CD8-positive, alpha-beta memory T cell (primary cell): Measurements from ENCODE around the gene GATAD2B. TPM values are rescaled to one million over a fixed set of nuclear protein-coding genes. Genes with fewer than 3 reads are reported as not detected.
A peak's percentile ranks its signal among the peaks of the same experiment; 100 is the strongest.

Experiments used
- CTCF ChIA-PET: fragments of 350-600 bp; sonication (Branson Sonifier 250); formaldehyde crosslinking; loops from one replicate; lab custom pipeline; 2021; ENCODE audit warnings: antibody characterized with exemption; lab: Charles Lee
- POLR2A ChIA-PET: fragments of 350-600 bp; sonication (Branson Sonifier 250); formaldehyde crosslinking; loops from one replicate; lab custom pipeline; 2021; ENCODE audit warnings: antibody characterized with exemption; lab: Charles Lee
- DNase-seq, 5 donors: peaks; one replicate each; pipeline versions ENCODE4 v3.0.0 to v3.0.0-alpha.2; 2020 to 2022; ENCODE audit warnings: mixed read lengths in 1 of 5
- H3K27ac ChIP-seq: one replicate; pipeline ENCODE4 v1.7.0; 2013; ENCODE audit warnings: low read depth, mild to moderate bottlenecking, low read length, moderate library complexity
- H3K27me3 ChIP-seq: 2 replicates; pipeline ENCODE4 v1.7.0; 2013; ENCODE audit warnings: low read length, mild to moderate bottlenecking; ENCODE audit not compliant: insufficient read depth, poor library complexity, severe bottlenecking
- H3K36me3 ChIP-seq: 2 replicates; pipeline ENCODE4 v1.7.0; 2013; ENCODE audit warnings: mild to moderate bottlenecking, low read length, moderate library complexity; ENCODE audit not compliant: insufficient read depth
- H3K4me1 ChIP-seq: 2 replicates; pipeline ENCODE4 v1.7.0; 2013; ENCODE audit warnings: mild to moderate bottlenecking, low read length, moderate library complexity; ENCODE audit not compliant: insufficient read depth
- H3K4me3 ChIP-seq: 2 replicates; pipeline ENCODE4 v1.7.0; 2013; ENCODE audit warnings: mild to moderate bottlenecking, low read length
- H3K9me3 ChIP-seq: 2 replicates; pipeline ENCODE4 v1.7.0; 2013; ENCODE audit warnings: mild to moderate bottlenecking, low read length
- H3K27ac Mint-ChIP-seq, 8 donors: one replicate each; pipeline ENCODE4 v1.8.0; 2020 to 2021; ENCODE audit warnings: mixed read lengths in 8 of 8, mild to moderate bottlenecking in 6 of 8, inconsistent platforms in 3 of 8, moderate library complexity in 3 of 8
- H3K27me3 Mint-ChIP-seq, 2 donors: one replicate each; pipeline ENCODE4 v1.8.0; 2020 to 2021; ENCODE audit warnings: mixed read lengths in 2 of 2, mild to moderate bottlenecking in 1 of 2, moderate library complexity in 1 of 2
- H3K36me3 Mint-ChIP-seq, 3 donors: one replicate each; pipeline ENCODE4 v1.8.0; 2020 to 2021; ENCODE audit warnings: mixed read lengths in 3 of 3, inconsistent platforms in 1 of 3, mild to moderate bottlenecking in 1 of 3
- H3K4me1 Mint-ChIP-seq, 3 donors: one replicate each; pipeline ENCODE4 v1.8.0; 2020 to 2021; ENCODE audit warnings: mixed read lengths in 3 of 3, inconsistent platforms in 1 of 3, mild to moderate bottlenecking in 1 of 3
- H3K4me3 Mint-ChIP-seq, 7 donors: one replicate each; pipeline ENCODE4 v1.8.0; 2020 to 2021; ENCODE audit warnings: mixed read lengths in 7 of 7, mild to moderate bottlenecking in 6 of 7, moderate library complexity in 4 of 7, inconsistent platforms in 2 of 7
- H3K9me3 Mint-ChIP-seq, 5 donors: one replicate each; pipeline ENCODE4 v1.8.0; 2020 to 2022; ENCODE audit warnings: mixed read lengths in 5 of 5, mild to moderate bottlenecking in 3 of 5, moderate library complexity in 2 of 5, inconsistent platforms in 1 of 5
- polyA plus RNA-seq: library from polyadenylated mRNA; unstranded; fragments of 300-500 nt; fragmentation: Illumina TruSeq; gene quantifications from one replicate; pipeline ENCODE4 v1.2.3, GENCODE V29; 2021
- total RNA-seq, 2 experiments: library from RNA; stranded (reverse); gene quantifications; one replicate each; pipeline ENCODE4 v1.2.3, GENCODE V29; 2021

The GATAD2B gene
- total RNA-seq (10 to 100 TPM; 64.9 to 71.9 TPM), polyA plus RNA-seq (5.6 TPM)

DNA sequence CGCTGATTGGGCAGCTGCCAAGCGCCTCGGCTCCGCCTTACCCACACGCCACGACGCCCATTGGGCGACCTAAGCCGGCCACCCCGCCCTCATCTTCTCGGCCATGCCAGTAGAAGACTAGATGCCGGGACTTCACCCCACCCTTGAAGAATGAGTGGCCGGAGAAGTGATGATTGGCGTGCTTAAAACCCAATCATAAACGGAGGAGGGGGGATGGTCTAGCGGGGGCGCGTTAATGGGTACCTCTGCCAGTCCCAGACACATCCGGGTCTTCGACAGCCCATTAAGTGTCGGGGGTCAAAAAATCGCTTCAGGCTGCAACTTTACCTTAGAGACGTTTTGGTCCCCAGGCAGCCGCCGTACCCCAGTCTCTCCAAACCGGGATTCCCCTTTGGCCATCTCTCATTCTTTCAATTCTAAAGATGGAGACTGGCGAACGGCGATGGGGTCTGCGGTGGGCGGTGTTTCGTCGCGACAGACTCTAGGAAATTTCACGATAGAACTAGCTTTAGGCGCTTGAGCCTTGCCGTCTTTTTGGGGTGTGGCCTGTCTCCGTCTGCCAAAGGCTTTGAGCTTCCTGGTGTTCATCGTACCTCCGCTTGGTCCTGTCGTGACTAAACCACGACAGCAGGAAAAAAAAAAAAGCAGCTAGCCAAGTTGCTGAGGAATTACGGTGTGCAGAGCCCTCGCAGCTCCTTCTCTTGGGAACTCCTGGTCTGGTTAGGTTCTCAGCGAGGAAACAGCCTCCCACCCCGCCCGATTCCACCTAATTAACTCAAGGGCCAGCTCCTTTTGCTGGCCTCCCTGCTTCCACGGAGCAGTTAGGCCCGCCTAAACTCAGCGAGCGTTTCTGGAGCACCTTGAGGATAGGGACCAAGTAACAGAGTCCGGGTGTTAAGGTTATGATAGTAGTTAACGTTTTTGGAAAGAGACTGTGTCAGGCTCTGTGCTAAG, at the start of gene GATAD2B:
Gene GATAD2B, minus strand, starts transcription at position 1 of the 954 bp plus-strand sequence. CDS start 94,625 bp downstream, outside the sequence.
- H3K4me3 ChIP-seq: peak within 1 kb of the TSS; percentile 98
- POLR2A ChIA-PET: interaction anchor here (0.5 to 2.8 kb wide), 19 partner anchors 10 to 235 kb away, joined by 3 to 56 read pairs (median 5); partner anchors contain the start of genes CREB3L4, DENND4B, JTB and RPS27

DNA sequence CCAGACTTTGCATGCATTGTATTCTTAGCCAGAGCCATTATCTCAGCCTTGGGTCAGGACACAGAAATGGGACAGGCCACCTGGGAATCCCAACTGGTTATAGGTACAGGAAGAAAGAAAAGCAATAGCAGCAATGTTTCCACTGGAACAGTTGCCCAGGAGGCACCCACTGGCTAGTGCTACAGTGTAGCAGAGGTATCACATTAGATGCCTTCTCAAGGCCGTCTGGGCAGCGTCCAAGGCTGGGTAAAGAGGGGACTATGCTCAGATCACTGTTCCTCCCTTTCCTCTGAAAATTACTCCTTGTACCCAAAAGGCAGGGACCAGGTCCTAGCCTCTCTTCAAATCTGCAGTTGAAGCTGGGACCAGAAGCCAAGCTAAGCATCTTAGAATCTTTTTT, 47.6 kb upstream of the GATAD2B start:
- H3K9me3 Mint-ChIP-seq: no peaks in the 10 kb centered on the region
- Histone ChIP-seq H3K27me3 (no peaks in the 10 kb centered on the region), H3K9me3 (no peaks in the 10 kb centered on the region), H3K36me3 (peaks cover 18% of the 10 kb centered on the region), H3K27ac (no peak overlapping the region), H3K4me1 (peaks cover 21% of the 10 kb centered on the region), H3K4me3 (no peak overlapping the region)
- ChIA-PET POLR2A (interaction anchor here (0.6 kb wide), 2 partner anchors 13 to 155 kb away, joined by 3 to 4 read pairs; no protein-coding TSS in a partner anchor), CTCF (interaction anchor here (1.4 kb wide), 1 partner anchor 24 kb away, joined by 5 read pairs; the partner anchor contains the start of gene DENND4B)
- no peaks in the 10 kb centered on the region for H3K27me3 Mint-ChIP-seq
- peaks cover 32 to 55% (median 33%) of the 10 kb centered on the region in 3 donors for H3K4me1 Mint-ChIP-seq
- peaks cover 0 to 39% (median 5%) of the 10 kb centered on the region in 3 donors for H3K36me3 Mint-ChIP-seq
- DNase-seq: no peak
- H3K27ac Mint-ChIP-seq: peak overlapping the region in 3 of 8 donors; percentile 29 to 51 (median 32)
- H3K4me3 Mint-ChIP-seq: no peak overlapping the region

More for the DNA sequence above, at the start of gene GATAD2B:
- Histone ChIP-seq H3K27ac (peak within 1 kb of the TSS; percentile 96), H3K9me3 (no peaks in the 10 kb centered on the region), H3K36me3 (no peaks in the 10 kb centered on the region), H3K27me3 (no peaks in the 10 kb centered on the region), H3K4me1 (peaks cover 44% of the 10 kb centered on the region)
- H3K4me1 Mint-ChIP-seq: peaks cover 46 to 60% (median 52%) of the 10 kb centered on the region in 3 donors
- CTCF ChIA-PET: interaction anchor here (0.6 to 6.0 kb wide), 8 partner anchors 12 to 127 kb away, joined by 3 to 58 read pairs (median 4); partner anchors contain the start of genes CREB3L4 and DENND4B
- peak within 1 kb of the TSS; percentile 95 to 100 (median 98) for H3K27ac Mint-ChIP-seq
- H3K36me3 Mint-ChIP-seq: peaks cover 0 to 31% (median 0%) of the 10 kb centered on the region in 3 donors
- peak within 1 kb of the TSS; percentile 79 to 97 (median 94) for H3K4me3 Mint-ChIP-seq
- H3K9me3 Mint-ChIP-seq: peaks cover 0 to 2% (median 0%) of the 10 kb centered on the region in 5 donors
- peaks cover 0 to 4% of the 10 kb centered on the region in 2 donors for H3K27me3 Mint-ChIP-seq
- peak; percentile 97 to 100 (median 99) for DNase-seq

GRCh38 chr1:153968972-153969371, 46.2 kb upstream of the GATAD2B start:
- no peak overlapping the region for H3K27ac ChIP-seq
- peak overlapping the region in 7 of 8 donors; percentile 61 to 98 (median 84) for H3K27ac Mint-ChIP-seq
- CTCF ChIA-PET: interaction anchor here (1.0 to 4.9 kb wide), 5 partner anchors 9 to 179 kb away, joined by 3 to 50 read pairs (median 10); partner anchors contain the start of genes CRTC2, DENND4B and JTB

DNA sequence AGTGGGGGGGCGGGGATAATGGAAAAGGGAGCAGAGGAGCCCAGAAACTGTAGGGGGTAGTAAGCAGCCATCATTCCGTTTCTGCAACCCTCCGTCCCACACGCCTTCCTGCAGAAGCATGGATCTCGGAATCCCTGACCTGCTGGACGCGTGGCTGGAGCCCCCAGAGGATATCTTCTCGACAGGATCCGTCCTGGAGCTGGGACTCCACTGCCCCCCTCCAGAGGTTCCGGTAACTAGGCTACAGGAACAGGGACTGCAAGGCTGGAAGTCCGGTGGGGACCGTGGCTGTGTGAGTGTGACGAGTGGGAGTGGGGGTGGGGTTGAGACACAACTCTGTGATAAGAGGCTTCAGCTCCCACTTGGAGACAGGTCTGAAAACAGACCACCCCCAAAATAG, 45.6 kb upstream of the GATAD2B start:
- no peaks in the 10 kb centered on the region for H3K9me3 ChIP-seq
- no peak for DNase-seq
- H3K4me3 ChIP-seq: no peak overlapping the region
- Mint-ChIP-seq H3K27me3 (no peaks in the 10 kb centered on the region), H3K27ac (peak overlapping the region in 7 of 8 donors; percentile 61 to 98 (median 97)), H3K36me3 (peaks cover 0 to 25% (median 3%) of the 10 kb centered on the region in 3 donors), H3K4me1 (peaks cover 40 to 58% (median 43%) of the 10 kb centered on the region in 3 donors), H3K4me3 (peak overlapping the region; percentile 63 to 97 (median 95)), H3K9me3 (no peaks in the 10 kb centered on the region)
- H3K27me3 ChIP-seq: no peaks in the 10 kb centered on the region
- peaks cover 32% of the 10 kb centered on the region for H3K4me1 ChIP-seq
- CTCF ChIA-PET: interaction anchor here (1.0 to 4.9 kb wide), 7 partner anchors 9 to 179 kb away, joined by 3 to 50 read pairs (median 14); partner anchors contain the start of genes CRTC2, DENND4B, JTB and RAB13
- peak overlapping the region; percentile 62 for H3K27ac ChIP-seq
- POLR2A ChIA-PET: interaction anchor here (2.6 to 4.3 kb wide), 5 partner anchors 8 to 45 kb away, joined by 25 to 58 read pairs (median 46); partner anchors contain the start of genes CRTC2, DENND4B, GATAD2B and JTB
- peaks cover under 1% of the 10 kb centered on the region for H3K36me3 ChIP-seq

More at GRCh38 chr1:153968972-153969371, 46.2 kb upstream of the GATAD2B start:
- Histone ChIP-seq H3K4me3 (no peak overlapping the region), H3K9me3 (no peaks in the 10 kb centered on the region), H3K27me3 (no peaks in the 10 kb centered on the region), H3K4me1 (peaks cover 28% of the 10 kb centered on the region), H3K36me3 (peaks cover 6% of the 10 kb centered on the region)
- POLR2A ChIA-PET: interaction anchor here (0.7 to 4.3 kb wide), 5 partner anchors 8 to 160 kb away, joined by 3 to 58 read pairs (median 46); partner anchors contain the start of genes CRTC2, DENND4B, JTB and RPS27
- H3K9me3 Mint-ChIP-seq: no peaks in the 10 kb centered on the region
- H3K27me3 Mint-ChIP-seq: no peaks in the 10 kb centered on the region
- H3K4me3 Mint-ChIP-seq: peak overlapping the region in 4 of 7 donors; percentile 19 to 95 (median 68)
- H3K36me3 Mint-ChIP-seq: peaks cover 0 to 27% (median 3%) of the 10 kb centered on the region in 3 donors
- peaks cover 35 to 53% (median 38%) of the 10 kb centered on the region in 3 donors for H3K4me1 Mint-ChIP-seq
- DNase-seq: peak in 1 of 5 donors; percentile 35

DNA sequence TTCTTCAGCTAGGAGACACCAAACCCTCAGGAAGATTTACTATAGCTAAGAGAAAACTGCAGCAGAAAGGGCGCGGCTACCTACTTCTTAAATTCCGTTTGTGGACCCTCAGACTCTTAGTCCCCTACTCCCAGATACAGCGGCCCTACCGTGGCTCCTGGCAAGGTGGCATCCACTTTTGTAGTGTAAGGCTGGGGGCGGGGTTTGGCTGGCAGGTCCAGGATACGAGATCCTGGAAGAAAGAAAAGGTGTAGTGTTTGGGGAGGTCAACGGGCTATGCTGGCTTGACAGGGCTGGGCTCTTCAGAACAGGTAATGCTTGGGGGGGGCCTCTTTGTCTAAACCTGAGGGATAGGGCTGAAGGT, 45.2 kb upstream of the GATAD2B start:
- Mint-ChIP-seq H3K27me3 (no peaks in the 10 kb centered on the region), H3K9me3 (no peaks in the 10 kb centered on the region), H3K4me3 (peak overlapping the region; percentile 92 to 97 (median 96)), H3K4me1 (peaks cover 41 to 60% (median 45%) of the 10 kb centered on the region in 3 donors), H3K36me3 (peaks cover 0 to 21% (median 0%) of the 10 kb centered on the region in 3 donors), H3K27ac (peak overlapping the region; percentile 86 to 99 (median 97))
- peaks cover 33% of the 10 kb centered on the region for H3K4me1 ChIP-seq
- POLR2A ChIA-PET: interaction anchor here (0.7 to 4.3 kb wide), 11 partner anchors 9 to 334 kb away, joined by 3 to 58 read pairs (median 7); partner anchors contain the start of genes CHTOP, CRTC2, DENND4B and GATAD2B
- peak overlapping the region; percentile 62 for H3K27ac ChIP-seq
- no peaks in the 10 kb centered on the region for H3K9me3 ChIP-seq
- no peaks in the 10 kb centered on the region for H3K36me3 ChIP-seq
- no peaks in the 10 kb centered on the region for H3K27me3 ChIP-seq
- DNase-seq: peak in 1 of 5 donors; percentile 24
- H3K4me3 ChIP-seq: peak overlapping the region; percentile 53
- CTCF ChIA-PET: interaction anchor here (1.0 to 4.9 kb wide), 12 partner anchors 9 to 187 kb away, joined by 3 to 50 read pairs (median 4); partner anchors contain the start of genes CRTC2, DENND4B, JTB and RAB13

DNA sequence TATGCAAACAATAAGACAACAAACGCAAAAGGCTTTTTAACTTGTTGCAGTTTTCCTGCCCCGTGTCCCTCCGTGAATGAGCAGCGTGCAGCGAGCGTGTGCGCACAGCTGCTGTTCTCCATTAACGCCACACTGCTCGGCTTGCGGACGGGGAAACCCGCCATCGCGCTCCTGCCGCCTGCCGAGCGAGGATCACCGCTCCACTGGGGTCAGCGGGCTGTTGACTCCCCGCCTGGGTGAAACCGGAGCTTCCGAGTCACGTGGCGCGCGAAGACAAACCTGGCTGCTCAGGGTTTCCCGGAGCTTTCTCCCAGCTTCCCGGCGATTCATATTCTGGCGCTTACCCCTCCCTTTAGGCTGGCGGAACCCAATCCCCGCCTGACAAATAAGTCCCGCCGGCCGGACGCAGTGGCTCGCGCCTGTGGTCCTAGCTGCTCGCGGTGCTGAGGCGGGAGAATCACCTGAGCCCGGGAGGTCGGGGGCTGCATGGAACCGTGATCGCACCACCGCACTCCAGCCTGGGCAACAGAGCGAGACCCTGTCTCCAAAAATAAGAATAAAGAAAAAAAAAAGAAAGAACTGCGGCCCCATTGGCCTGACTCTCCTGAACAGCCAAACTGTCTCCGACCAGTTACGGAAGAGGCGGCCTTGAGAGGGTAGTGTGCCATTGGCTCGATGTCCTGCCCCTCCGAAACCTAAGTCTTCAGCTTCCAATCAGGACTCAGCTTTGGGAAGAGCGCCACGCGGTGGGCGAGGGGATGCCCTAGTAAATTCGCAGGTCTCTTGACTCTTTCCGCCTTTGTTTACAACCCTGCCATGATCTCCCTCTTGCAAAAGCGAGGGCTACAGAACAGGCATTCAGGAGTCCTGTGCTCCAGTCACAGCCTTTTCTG, 44.6 kb upstream of the GATAD2B start, which contains the start of gene CREB3L4:
Gene CREB3L4, plus strand, starts transcription at position 796 of the 893 bp plus-strand sequence. CDS start 624 bp downstream, outside the sequence.
- POLR2A ChIA-PET: interaction anchor here (0.7 to 4.3 kb wide), 12 partner anchors 9 to 333 kb away, joined by 3 to 58 read pairs (median 6); partner anchors contain the start of genes CHTOP, CRTC2, DENND4B and GATAD2B
- no peaks in the 10 kb centered on the region for H3K9me3 Mint-ChIP-seq
- peak within 1 kb of the TSS; percentile 92 to 97 (median 96) for H3K4me3 Mint-ChIP-seq
- peak within 1 kb of the TSS; percentile 53 for H3K4me3 ChIP-seq
- no peaks in the 10 kb centered on the region for H3K27me3 Mint-ChIP-seq
- H3K4me1 ChIP-seq: peaks cover 39% of the 10 kb centered on the region
- CTCF ChIA-PET: interaction anchor here (0.6 to 4.9 kb wide), 15 partner anchors 8 to 186 kb away, joined by 3 to 50 read pairs (median 4); partner anchors contain the start of genes CRTC2, DENND4B, JTB and RAB13
- no peaks in the 10 kb centered on the region for H3K36me3 ChIP-seq
- no peaks in the 10 kb centered on the region for H3K27me3 ChIP-seq
- H3K27ac ChIP-seq: peak within 1 kb of the TSS; percentile 62
- peaks cover 45 to 63% (median 52%) of the 10 kb centered on the region in 3 donors for H3K4me1 Mint-ChIP-seq
- no peaks in the 10 kb centered on the region for H3K9me3 ChIP-seq
- peak; percentile 70 to 89 (median 85) for DNase-seq
- peak within 1 kb of the TSS; percentile 86 to 99 (median 97) for H3K27ac Mint-ChIP-seq
- H3K36me3 Mint-ChIP-seq: peaks cover 0 to 15% (median 0%) of the 10 kb centered on the region in 3 donors
